SH-SY5Y (cell line): ENCODE data around the gene LRRC2.

Source experiments
- GATA2 ChIP-seq: IDR thresholded peaks from 2 replicates; pipeline ENCODE4 v1.6.1; 2011; ENCODE audit warnings: mild to moderate bottlenecking, low read depth, low read length
- GATA3 ChIP-seq: IDR thresholded peaks from 2 replicates; pipeline ENCODE4 v1.6.1; 2011; ENCODE audit warnings: low read depth, mild to moderate bottlenecking, low read length, moderate library complexity

The LRRC2 gene

GRCh38 chr3:46549989-46550388 is 16.1 kb downstream of the LRRC2 start:
- TF ChIP-seq GATA3 (no peak), GATA2 (no peak)

- TF ChIP-seq GATA3 (no peak), GATA2 (no peak)
These were observed 16.6 kb downstream of the LRRC2 start for GRCh38 chr3:46549408-46549904.

GRCh38 chr3:46546896-46547440 is 19.1 kb downstream of the LRRC2 start:
- TF ChIP-seq GATA2 (no peak), GATA3 (no peak)

- no peak for TF ChIP-seq GATA3
- TF ChIP-seq GATA2 = no peak
These were observed 20.1 kb downstream of the LRRC2 start for GRCh38 chr3:46545818-46546630.

GRCh38 chr3:46544771-46545503 is 21.2 kb downstream of the LRRC2 start:
- TF ChIP-seq GATA2 (no peak), GATA3 (no peak)

- TF ChIP-seq GATA3 (no peak), GATA2 (no peak)
These were observed 23.3 kb downstream of the LRRC2 start for GRCh38 chr3:46542801-46543201.

GRCh38 chr3:46542344-46542743 is 23.8 kb downstream of the LRRC2 start:
- TF ChIP-seq GATA3 (no peak), GATA2 (no peak)

- TF ChIP-seq GATA2 (no peak), GATA3 (no peak)
These were observed 24.3 kb downstream of the LRRC2 start for GRCh38 chr3:46541835-46542234.

GRCh38 chr3:46540550-46540949 is 25.6 kb downstream of the LRRC2 start:
- TF ChIP-seq GATA3 = no peak
- no peak for TF ChIP-seq GATA2

GRCh38 chr3:46539443-46540005 is 26.6 kb downstream of the LRRC2 start:
- TF ChIP-seq GATA3 (no peak), GATA2 (no peak)

GRCh38 chr3:46538803-46539442 is 27.2 kb downstream of the LRRC2 start:
- TF ChIP-seq GATA2 (no peak), GATA3 (no peak)

- TF ChIP-seq GATA3 (no peak), GATA2 (no peak)
These were observed 28.3 kb downstream of the LRRC2 start for GRCh38 chr3:46537779-46538178.

- TF ChIP-seq GATA3 = no peak
- TF ChIP-seq GATA2 = no peak
These were observed 28.8 kb downstream of the LRRC2 start for GRCh38 chr3:46537316-46537715.

GRCh38 chr3:46536758-46537157 is 29.3 kb downstream of the LRRC2 start:
- TF ChIP-seq GATA2 (no peak), GATA3 (no peak)

- no peak for TF ChIP-seq GATA3
- TF ChIP-seq GATA2 = no peak
These were observed 30.4 kb downstream of the LRRC2 start for GRCh38 chr3:46535746-46536145.
